GM10266 (cell line): ENCODE results near the gene NME7.
"Not testable (repeated sequence)": the region's sequence is repeated elsewhere in the genome, so short reads cannot be mapped to it uniquely, and the experiment has no call there.

ENCODE experiments used
- DNase-seq: peaks from one replicate; pipeline ENCODE4 v3.0.0; 2012; ENCODE audit errors: extremely low spot score
- TF ChIP-seq, protein P1 (sequence below): IDR thresholded peaks from 2 replicates; pipeline ENCODE4 v1.5.1; 2012; ENCODE audit warnings: mild to moderate bottlenecking, low read depth; ENCODE audit not compliant: control insufficient read depth, insufficient read depth; ENCODE audit errors: missing control alignments

The NME7 gene

DNA sequence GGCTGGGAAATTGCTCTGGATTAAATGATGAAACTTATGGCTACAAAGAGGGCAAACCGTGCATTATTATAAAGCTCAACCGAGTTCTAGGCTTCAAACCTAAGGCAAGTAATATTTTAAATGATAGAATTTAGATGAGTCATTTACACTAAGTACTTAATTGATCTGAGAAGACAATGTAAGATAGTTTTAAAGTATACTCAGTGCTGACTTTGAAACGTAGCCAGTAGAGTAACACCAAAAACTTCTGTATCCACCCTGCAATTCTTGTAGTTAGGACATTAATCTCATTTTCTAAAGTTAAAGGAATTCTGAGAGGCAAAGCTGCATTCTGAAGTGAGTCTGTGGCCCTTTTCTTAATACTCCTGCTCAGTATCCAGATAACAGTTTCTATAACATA lies 240.3 kb downstream of the NME7 start:
- TF ChIP-seq, protein P1, sequence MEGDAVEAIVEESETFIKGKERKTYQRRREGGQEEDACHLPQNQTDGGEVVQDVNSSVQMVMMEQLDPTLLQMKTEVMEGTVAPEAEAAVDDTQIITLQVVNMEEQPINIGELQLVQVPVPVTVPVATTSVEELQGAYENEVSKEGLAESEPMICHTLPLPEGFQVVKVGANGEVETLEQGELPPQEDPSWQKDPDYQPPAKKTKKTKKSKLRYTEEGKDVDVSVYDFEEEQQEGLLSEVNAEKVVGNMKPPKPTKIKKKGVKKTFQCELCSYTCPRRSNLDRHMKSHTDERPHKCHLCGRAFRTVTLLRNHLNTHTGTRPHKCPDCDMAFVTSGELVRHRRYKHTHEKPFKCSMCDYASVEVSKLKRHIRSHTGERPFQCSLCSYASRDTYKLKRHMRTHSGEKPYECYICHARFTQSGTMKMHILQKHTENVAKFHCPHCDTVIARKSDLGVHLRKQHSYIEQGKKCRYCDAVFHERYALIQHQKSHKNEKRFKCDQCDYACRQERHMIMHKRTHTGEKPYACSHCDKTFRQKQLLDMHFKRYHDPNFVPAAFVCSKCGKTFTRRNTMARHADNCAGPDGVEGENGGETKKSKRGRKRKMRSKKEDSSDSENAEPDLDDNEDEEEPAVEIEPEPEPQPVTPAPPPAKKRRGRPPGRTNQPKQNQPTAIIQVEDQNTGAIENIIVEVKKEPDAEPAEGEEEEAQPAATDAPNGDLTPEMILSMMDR: no peak
- no peak for DNase-seq

- TF ChIP-seq, protein P1: no peak
- no peak for DNase-seq
These were observed 241.3 kb downstream of the NME7 start for GRCh38 chr1:169126335-169126734.

GRCh38 chr1:169125597-169125996 lies 242.0 kb downstream of the NME7 start:
- DNase-seq: not testable (repeated sequence)

DNA sequence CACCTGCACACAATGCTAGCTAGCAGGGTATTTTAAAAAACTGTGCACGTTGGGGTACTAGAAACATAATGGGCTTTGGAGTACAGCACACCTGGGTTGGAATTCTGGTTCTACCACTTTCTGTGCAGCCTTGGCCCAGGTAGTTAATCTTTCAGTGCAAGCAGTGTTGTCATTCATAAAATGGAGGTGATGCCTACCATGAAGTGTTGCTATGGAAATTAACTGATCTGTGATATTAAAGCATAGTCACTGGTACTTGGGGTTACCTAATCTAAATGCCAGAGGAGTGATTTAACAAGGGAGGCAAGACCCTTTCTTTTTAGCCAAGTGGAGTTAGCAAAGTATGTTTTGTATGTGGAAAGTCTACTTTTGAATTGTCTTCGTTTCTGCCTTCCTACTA lies 243.1 kb downstream of the NME7 start:
- TF ChIP-seq, protein P1: no peak
- DNase-seq: no peak

GRCh38 chr1:169122976-169123375 lies 244.6 kb downstream of the NME7 start:
- TF ChIP-seq, protein P1: no peak
- DNase-seq: no peak

DNA sequence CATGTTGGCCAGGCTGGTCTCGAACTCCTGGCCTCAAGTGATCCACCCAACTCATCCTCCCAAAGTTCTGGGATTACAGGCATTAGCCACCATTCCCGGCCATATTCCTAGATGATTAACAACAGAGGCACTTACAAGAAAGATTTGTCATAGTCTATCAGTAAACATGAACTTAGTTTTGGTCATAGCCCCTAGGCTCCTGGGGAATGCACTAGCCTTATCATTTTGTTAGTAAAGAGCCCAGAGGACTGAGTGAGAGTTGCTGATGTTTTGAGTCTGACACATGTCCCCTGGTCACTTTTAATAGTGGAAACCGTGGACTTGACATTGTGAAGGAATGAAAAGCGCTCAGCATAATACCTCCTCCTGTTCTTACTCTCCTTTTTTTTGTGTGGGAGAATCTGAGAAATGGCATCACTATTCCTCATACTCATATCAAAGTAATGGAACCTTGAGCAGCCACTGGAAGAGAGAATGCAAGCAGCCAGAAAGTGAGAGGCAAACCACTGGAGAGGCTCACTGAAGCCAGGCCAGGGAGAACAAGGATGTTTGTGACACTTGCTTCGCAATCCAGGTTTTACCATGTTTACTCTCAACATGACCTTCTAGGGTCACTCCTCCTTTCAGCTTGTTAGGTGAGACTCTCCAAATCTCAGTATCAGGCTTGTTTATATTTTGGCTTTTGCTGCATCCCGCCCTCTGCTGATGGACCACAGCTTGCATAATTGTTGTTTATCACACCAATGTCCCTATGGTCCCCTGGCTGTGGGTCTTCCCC lies 246.3 kb downstream of the NME7 start:
- TF ChIP-seq, protein P1: no peak
- DNase-seq: no peak

GRCh38 chr1:169120066-169120465 lies 247.5 kb downstream of the NME7 start:
- TF ChIP-seq, protein P1: no peak
- no peak for DNase-seq

GRCh38 chr1:169119405-169119804 lies 248.2 kb downstream of the NME7 start:
- TF ChIP-seq, protein P1: no peak
- no peak for DNase-seq
